AG09309 (cell line): ENCODE data around the gene TRIM63.

Experiments used
- DNase-seq: peaks from one replicate; pipeline ENCODE4 v3.0.0-alpha.2; 2010; ENCODE audit warnings: low read depth
- H3K4me3 ChIP-seq: 2 replicates; pipeline ENCODE4 v1.5.1; 2011; ENCODE audit warnings: mild to moderate bottlenecking, low read depth, low read length, moderate library complexity; ENCODE audit not compliant: control insufficient read depth
- CTCF ChIP-seq: IDR thresholded peaks from 2 replicates; pipeline ENCODE4 v1.5.1; 2011; ENCODE audit warnings: mild to moderate bottlenecking, low read depth, low read length, inconsistent platforms; ENCODE audit not compliant: insufficient read depth, control insufficient read depth; ENCODE audit errors: missing control alignments

Gene TRIM63

GRCh38 chr1:26041978-26042377 is 25.5 kb downstream of the TRIM63 start:
- no peak for TF ChIP-seq CTCF
- DNase-seq, result no peak
- H3K4me3 ChIP-seq, result no peak overlapping the region

GRCh38 chr1:26041401-26041800 is 26.0 kb downstream of the TRIM63 start:
- DNase-seq, result no peak
- no peak overlapping the region for H3K4me3 ChIP-seq
- no peak for TF ChIP-seq CTCF

GRCh38 chr1:26038904-26039303 is 28.5 kb downstream of the TRIM63 start:
- no peak for DNase-seq
- H3K4me3 ChIP-seq, result no peak overlapping the region
- TF ChIP-seq CTCF, result no peak

- TF ChIP-seq CTCF, result no peak
- no peak for DNase-seq
Measured at GRCh38 chr1:26038477-26038876, 29.0 kb downstream of the TRIM63 start.

GRCh38 chr1:26037904-26038303 is 29.5 kb downstream of the TRIM63 start:
- no peak overlapping the region for H3K4me3 ChIP-seq
- no peak for DNase-seq
- no peak for TF ChIP-seq CTCF

More at GRCh38 chr1:26038477-26038876, 29.0 kb downstream of the TRIM63 start:
- no peak overlapping the region for H3K4me3 ChIP-seq

DNA sequence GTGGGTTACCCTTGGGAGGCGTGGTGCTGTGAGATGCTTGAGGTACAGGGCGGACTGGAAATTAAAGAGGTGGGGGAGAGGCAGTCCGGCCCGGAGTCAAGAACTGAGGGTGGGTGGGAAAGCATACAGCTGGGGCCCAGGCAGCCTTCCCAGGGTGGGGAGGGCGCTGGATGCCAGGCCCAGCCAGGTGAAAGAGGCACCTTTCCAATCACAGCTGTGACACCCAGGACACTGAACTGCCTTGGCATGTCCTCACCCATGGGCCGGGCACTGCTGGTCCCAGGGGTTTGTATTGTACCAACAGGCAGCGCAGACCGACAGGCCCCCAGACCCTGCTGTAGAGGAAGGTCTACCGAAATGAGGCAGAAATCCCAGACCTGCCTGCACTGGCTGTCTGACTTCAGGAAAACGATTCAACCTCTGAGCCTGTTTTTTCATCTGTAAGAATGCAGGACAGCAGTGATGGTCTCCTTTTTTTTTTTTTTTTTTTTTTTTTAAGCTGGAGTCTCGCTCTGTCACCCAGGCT is 30.6 kb downstream of the TRIM63 start:
- DNase-seq, result no peak
- no peak for TF ChIP-seq CTCF
- no peak overlapping the region for H3K4me3 ChIP-seq
